Kidney glomerular epithelial cell (primary cell): ENCODE measurements around the gene SPTSSB.

Experiments used
- DNase-seq: peaks from one replicate; lab custom pipeline; 2025; lab: John Stamatoyannopoulos, UW

Gene SPTSSB, protein sequence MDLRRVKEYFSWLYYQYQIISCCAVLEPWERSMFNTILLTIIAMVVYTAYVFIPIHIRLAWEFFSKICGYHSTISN

DNA sequence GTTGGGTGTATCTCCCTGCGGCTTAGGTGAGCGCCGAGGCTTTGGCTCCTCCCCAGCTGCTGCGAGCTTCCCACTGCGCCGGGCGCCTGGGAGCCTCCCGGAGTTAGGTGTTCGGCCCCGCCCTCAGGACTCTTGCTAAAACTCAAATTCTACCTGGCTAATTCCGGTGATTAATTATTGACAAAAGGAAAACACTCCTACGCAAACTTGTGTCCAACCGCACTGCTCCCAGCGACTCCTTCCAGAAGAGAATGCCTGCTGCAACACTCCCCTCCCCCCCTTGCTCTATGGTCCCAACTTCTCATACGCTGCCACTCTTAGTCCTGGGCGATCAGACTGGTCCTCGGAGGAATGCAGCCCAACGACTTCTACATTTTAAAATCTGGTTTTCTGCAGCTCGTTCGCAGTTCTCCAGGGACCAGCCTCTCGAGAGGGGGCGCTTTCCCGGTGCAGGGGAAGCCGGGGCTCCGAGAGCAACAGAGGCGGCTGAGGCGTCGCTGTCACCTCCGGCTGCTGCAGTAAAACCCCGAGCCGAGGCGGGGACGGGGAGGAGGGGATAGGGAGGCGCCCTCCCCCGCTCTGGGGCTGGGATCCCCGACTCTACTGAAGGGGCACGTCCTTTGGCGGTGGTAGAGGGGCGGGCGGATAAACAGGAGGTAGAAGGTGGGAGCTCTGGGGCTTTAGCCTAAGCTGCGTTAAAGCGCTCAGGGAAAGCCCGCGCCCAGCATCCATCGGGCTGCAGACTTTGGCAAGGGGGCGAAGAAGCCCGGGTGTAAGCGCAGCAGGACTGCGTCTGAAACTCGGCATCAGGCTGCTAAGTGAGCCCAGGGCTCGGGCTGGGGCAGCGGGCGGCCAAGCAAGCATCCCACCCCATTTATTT is at the start of gene SPTSSB:
Gene SPTSSB, minus strand, starts transcription at position 77 of the 880 bp plus-strand sequence. CDS start 25,194 bp downstream, outside the sequence.
- peak; percentile 32 for DNase-seq

DNA sequence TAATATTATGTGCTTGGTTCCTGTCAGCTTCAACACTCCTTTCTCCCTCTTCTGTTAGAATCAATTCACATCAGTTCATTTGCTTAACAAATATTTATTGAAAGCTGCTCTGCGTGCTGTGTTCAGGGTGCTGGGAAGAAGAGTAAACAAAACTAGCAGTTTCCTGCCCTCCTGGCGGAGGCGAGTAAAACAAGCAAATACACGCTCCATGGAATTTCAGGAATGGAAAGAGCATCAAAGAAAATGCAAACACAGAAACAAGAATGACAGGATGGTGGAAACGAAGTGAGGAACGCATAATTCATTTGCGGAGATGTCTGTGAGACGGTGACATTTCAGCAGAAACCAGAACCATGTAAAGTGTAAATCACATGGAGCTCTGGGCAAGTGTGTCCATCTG is 49.4 kb upstream of the SPTSSB start:
- peak; percentile 72 for DNase-seq

DNA sequence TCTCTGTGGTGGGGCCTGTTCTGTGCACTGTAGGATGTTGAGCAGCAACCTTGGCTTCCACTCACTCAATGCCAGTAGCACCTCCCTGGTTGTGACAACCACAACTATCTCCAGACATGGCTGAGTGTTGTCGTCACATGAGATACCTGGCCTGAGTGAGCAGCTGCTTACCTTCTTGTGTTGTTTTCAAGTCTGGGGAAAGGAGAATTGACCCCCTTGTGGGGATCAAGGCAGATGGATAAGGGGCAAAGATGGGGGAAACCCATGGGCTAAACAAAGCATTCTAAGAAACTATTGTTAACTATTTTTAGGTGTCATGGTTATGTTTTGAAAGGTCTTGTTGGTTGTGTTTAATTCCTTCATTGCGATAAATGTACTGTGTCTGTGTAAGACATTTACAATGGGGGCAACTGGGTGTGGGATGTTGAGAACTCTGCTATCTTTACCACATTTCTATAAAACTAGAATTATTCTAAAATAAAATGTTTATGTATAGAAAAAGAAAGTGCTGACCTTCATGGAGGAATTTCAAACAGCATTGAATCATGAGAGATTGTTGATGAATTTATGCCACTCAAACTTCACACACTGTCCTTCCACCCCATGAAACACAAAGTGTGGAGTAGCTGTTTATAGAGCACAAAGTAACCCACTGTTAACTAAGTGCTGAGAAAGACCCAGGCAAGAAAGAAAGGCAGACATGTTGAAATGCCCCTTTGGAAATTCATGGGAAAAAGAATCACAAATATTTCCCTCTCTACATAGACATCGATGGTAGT is 48.4 kb upstream of the SPTSSB start:
- DNase-seq = no peak

DNA sequence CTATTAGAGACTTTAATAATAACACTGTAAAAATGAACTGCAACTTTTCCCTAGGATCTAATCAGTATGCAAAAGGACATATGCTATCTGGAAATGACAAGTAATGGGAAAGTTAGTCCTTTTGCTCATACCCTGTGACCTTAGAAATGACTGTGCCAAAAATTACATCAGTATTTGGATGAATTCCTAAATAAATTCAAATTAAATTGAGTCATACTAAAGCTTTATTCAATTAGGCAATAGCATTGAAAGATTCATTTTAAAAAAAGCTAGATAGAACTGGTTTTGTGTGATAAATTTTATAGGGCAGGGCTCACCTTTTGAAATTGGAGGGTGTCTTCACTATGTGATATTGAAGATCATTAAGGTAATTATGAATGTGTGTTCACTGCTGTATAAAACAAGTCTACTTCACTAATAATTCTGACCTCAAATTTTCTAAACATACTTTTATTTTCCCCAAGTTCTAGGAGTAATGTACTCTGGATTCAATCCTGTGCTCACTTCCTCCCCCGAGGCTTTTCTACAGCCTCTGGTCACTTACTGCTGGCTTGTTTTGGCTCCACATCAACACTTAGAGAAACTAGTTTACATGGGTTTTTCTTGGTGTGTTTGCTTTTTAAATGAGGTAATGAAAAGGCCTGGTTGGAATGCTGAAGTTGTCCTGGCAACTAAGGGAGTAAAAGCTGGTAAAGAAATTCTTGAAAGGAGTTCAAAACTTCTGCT is 44.4 kb upstream of the SPTSSB start:
- DNase-seq = peak; percentile 92

DNA sequence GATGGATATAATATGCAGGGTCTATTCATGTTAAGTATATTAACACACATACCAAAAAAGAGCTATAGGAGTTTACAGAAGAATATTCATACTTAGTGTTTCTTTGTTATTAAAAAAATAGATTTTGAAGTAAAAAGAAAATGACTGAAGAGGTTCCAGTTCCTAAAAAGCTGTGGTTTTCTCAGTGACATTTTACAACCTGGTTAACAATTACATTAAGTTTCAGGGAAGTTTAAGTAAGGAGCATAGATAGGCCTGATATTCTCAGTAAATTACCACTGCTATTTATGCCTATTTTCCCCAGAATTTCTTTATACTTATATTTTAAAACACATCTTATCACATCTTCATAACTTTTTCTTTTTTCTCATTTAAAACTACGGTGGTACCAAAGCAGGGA is 43.6 kb upstream of the SPTSSB start:
- DNase-seq = no peak

DNA sequence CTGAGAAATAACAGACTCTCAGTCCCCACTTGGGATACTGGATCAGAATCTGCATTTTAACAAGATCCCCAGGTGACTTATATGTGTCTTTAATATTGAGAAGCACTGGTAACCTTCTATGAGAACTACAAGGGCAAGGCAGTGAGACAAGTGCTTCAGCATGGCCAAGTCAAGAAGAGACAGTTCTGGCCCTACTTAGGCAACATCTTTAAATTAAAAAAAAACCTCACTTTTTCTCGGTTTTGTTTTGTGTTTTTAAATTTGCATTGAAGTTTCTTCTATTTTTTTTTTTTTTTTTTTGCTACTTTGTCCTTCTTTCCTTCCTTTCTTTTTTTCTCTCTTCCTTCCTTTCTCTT is 42.5 kb upstream of the SPTSSB start:
- no peak for DNase-seq

DNA sequence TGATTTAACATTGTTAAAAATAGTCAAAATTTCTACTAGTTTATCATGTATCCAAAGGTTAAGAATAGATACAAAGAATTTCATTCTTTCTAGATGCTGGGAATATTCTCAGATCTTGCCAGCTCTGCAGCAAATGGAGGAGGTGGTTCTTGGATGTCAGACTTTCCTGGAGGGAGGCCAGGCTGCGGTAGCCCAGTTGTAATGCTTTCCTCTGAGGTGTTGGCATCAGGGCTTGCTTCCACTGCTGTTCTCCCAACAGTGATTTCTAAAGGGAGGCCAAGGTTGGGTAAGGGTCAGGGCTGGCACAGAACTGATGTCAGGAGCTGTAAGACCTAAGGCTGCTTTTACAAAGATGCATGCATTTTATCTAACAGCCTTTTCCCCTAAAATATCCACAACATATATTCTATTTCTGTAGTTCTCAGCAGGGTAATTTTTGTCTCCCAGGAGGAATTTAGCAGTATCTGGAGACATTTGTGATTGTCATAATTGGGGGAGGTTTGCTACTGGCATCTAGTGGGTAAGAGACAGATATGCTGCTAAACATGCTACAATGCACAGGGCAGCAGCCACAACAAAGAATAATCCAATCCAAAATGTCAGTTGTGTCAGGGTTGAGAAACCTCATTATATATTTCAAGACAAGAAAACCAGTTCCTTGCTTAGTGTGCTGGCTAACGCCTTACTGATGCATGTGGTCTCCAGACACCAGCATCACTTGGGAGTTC is 42.0 kb upstream of the SPTSSB start:
- DNase-seq = peak; percentile 9

DNA sequence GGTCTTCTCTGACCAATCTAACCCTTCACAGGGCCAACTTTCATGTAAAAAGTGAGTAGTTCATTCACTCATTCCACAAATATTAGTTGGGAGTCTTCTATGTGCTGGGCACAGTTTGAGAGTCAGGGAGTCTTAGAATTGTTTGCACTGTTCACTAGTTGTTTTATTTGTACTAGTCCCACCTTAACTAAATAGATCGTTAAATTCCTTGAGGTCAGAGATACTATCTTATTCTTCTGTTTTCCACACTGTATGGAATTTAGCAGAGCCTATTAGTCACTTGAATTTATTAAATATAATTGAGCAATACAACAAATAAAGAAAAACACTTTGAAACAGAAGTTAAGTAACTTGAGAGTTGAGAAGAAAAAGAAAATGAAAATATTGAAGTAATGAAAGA is 40.8 kb upstream of the SPTSSB start:
- no peak for DNase-seq

DNA sequence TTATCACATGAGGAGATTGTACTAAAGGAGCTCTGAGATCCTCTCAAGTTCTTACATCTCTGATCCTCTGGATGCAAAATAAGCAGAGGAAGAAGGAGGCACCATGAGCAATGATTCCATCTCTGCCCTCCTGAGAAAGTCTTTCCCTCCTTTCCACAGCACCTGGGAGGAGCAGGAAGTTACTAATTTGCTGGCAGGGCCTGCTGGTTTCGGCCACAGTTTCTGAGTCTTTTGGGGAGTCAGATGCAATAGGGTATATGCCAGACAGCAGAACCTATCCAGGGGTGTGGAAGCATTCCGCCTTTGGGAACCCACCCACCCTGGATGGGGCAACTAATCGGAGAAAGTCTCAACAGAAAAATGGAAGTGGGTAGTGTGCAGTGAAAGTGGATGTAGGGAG is 38.5 kb upstream of the SPTSSB start:
- DNase-seq = no peak

DNA sequence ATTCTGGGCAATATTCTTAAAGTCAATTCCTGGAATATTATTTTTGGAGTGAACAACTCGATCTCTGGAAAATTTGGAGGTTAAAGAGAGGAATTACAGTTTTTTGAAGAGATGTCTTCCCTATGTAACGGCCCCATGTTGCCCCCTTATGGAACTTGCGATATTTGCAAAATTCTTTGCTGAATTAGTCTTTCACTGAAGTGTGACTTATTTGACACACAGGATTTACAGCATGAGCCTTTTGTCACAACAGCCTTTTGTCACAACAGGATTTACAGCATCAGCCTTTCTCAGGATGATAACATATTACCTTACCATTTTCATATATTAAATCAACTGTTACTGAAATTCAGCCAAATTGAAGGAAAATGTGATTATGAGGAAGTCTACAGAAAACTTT is 37.8 kb upstream of the SPTSSB start:
- DNase-seq = peak; percentile 56

DNA sequence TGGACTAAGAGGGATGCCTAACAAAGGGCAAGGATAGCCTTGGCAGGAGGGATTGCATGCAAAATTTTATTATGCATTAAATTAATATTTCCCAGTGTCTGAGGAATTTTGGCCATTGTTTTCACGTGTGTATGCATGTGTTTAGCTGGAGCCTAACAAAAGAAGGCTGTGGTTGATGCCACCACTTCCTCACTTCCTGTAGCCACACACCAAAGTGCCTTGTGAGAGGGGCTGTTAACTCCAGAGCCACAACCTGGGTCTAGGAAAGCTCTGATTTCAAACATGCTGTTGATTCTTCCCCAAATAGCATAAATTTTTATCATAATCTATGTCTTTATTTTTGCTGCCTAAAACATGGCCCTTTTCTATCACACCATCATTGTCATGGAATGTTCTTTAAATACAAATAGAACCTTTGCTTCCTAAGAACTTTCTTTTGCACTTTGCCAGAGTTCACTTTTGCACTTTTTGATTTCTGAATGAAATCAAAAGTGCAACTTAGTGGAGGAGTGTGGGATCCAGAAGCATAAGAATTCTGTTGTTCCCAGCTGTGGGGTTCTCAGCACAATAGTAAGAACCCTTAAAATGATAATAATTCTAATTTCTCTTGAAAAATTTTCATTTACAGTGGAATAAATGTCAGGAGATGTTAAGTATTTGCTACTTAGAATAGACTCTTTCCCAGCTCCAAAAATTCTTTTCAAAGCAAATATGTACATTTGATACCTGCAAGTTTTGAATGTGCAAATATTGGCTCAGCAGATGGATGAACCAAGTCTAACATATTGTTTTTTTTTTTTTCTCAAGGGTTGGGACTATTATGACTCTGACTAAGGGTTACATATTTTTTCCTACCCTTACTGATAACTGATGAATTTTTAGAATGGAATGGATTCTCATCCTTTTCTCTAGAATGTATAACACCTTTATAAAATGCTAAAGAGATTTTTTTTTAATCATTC is 35.6 kb upstream of the SPTSSB start:
- DNase-seq = no peak

DNA sequence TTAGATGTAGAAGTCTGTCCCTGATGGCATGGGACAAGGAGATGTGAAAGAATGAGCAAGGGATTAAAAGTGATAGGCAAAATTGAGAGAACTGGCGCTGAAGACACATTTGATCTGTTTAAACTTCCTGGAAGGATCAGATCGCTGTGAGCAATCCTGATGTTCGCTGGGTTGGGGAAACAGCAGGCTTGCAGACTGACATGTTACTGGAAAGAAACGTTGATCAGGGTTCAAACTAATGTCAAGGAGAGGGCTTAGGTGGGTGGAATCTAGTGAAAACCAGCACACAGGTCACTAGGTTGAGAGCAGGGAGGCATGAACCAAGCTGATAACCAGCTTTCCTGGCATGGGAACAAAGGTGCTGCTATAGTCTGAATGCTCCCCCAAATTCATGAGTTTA is 34.5 kb upstream of the SPTSSB start:
- no peak for DNase-seq

DNA sequence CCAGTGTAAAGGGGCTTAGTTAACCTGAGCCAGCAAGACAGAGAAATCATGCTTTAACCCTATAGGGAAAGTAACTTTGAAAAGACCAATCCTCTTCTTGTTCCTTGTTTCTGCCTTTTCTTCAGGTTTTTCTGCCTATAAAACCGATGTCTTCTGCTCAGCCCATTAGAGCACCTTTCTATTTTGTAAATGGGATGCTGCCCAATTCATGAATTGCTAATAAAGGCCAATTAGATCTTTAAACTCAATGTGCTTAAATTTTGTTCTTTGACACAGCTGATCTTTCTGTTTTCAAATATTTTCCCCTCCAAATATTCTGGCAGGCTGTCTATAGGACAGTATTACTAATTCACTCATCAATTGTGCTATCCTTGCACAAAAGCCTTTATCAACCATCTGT is 33.8 kb upstream of the SPTSSB start:
- no peak for DNase-seq

DNA sequence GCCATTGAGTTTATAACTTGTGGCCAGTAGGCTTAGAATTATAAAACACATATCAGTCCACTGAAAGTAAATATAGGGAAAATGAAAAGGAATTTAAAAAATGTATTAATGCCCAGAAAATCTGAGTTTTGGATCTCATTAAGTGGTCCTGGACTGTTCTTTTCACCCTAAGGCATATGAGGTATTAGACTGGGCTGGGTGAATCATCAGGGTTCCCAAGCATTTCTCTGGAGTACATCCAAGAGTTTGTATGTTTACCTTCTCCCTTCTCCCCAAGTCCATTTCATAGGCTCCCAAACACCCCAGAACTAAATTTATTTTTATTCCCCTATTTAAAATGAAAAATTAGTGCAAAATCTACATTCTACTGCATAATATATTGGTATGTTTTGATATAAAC is 31.9 kb upstream of the SPTSSB start:
- no peak for DNase-seq

DNA sequence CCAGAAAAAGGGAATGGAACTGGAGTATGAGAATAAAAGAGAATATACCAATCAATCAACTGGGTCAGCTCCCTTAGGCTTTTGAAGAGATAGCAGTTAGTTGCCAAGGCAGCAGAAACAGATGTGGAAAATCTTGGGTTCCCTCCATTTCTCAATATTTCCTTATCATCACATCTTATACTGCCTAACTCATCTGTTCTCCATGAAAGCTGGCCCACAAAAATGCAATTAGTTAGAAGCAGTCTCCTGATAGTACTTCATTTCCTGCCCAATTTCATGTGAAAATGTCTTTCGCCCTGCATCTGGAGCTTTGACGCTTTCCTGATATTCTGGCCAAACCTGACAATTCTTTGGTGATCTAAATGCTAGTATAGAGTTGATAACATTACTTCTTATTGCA is 30.1 kb upstream of the SPTSSB start:
- DNase-seq = no peak

DNA sequence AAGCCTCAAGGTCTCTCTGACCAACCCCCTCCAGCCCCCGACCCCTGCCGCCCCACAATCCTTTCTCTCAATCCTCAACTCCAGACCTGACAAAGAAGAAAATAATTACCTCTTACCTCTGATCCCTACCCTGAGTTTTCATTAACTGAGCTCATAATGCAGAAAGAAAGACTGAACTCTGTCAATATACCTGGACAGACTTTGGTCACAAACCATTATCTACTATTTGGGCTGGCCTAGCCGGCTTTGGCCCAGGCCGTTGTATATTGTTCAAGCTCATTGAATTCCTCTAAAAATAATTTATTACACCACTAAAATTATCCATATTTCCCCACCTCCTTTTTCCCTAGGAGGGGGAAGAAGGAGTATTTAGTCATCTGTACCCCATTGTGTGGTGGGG is 29.3 kb upstream of the SPTSSB start:
- no peak for DNase-seq

DNA sequence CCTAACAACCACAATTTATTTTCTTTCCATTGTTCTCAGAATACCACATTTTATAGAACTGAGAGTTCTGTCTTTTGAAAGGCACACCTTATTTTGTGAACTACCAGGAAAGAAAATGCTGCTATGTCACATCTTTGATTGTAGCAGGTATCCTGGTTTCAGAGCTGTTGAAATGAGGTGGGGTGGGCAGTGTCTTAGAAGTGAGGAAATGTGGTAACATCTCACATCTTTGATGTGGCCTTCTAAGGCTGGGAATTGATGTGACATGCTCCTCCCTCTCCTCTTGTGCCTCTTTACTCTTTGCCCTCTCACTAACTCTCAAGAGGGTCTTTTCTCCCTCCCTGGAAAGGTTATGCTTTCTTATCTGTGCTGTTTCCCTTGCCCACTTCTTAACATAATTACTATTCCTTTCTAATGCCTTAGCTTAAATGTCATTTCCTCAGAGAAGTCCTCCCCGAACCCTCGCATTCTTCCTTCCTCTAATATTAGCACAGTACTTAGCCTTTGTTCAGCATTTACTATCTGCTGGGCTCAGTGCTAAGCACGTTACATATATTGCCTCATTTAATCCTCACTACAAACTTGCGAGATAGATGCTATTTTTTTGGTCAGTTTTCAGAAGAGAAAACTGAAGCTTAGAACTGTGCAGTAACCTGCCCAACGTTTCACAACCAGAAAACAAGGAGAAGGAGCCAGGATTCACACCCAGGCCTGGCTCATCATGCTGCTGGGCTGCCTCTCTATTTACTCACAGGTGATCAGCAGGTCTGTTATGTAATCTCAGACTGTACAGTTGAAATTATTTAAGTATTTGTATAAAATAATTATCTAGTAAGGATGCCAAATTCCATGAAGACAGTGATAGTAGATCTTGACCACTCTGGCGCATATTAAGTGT is 24.0 kb upstream of the SPTSSB start:
- no peak for DNase-seq

DNA sequence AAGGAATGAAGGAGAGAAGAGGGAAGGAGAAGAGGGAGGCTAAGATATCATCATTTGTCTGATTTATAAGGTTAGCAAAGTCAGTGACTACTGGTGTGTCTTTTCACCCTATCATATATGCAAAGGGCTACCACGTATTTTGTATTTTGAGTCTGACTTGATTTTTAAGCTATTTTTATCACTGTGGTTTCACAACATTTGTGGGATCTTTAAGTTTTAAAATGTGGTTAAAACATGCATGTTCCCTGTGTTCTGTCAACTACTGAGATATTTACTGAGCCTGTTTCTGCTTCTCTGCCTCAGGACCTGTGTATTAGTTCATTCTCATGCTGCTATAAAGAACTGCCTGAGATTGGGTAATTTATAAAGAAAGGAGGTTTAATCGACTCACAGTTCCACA is 22.5 kb upstream of the SPTSSB start:
- DNase-seq = no peak

DNA sequence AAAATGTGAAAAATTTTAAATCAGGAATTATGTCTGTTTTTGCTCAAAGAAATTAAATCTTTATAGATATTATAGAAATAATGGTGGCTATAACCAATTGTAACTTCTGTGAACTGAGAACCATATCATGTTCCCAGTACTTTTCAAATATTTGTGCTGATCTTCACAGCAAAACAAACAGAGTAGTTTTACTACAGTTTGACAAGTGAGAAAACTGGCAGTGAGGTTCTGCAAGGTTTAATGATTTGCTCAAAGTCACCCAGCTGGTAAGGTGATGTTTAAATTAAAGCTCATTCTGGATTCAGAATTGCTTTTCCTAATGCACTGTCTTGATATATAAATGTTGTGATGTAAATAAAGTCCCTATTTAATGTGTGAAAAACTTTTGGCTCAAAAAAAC is 22.0 kb upstream of the SPTSSB start:
- DNase-seq = no peak

DNA sequence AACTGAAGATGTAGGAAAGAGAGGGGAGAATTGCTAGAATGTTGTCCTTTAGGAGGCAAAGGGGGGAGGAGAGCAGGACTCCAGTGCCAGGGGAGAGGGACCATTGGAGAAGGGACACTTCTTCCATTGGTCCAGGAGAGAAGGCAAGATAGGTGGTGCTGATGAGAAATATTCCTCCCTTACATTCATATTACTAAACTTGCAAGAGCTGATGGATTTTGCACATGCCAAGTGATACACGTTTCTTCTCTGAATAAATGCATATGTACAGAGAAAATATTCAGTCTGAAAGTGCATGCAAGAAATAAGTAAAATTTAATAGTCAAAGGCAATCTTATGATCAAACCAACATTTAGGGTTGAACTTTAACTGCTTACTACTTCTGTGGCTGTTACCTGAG is 21.5 kb upstream of the SPTSSB start:
- no peak for DNase-seq
